ENCODE measurements around the gene TAF5.

DNA sequence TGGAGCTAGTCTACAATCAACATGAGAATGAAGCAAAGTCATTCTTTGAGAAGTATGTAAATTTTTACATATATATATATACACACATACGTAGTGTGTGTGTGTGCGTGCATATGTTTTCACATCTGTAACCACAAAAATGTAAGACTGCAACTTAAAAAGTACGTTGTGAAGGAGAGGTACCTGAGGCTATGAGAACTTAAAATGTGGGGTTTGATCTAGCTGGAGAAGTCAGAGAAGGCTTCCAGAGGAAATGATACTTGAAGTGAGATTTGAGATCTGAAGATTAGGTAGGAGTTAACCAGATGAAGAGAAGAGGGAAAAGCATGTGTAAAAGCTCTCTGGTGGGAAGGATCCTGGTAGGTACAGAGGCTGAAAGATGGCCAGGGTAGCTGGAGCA lies 5.8 kb downstream of the TAF5 start:
- no peak for TF ChIP-seq GATA2 (IDR thresholded peaks at IDR 0.05; ENCODE audit: low read depth, low read length)
- no peak for TF ChIP-seq GATA3 (IDR thresholded peaks at IDR 0.05; ENCODE audit: low read depth, low read length)
